ENCODE results near the gene CLTA. TPM values are rescaled to one million over a fixed set of nuclear protein-coding genes. Genes with fewer than 3 reads are reported as not detected.
A peak's percentile ranks its signal among the peaks of the same experiment; 100 is the strongest.

The CLTA gene
- polyA plus RNA-seq, 1 donor = 252 TPM

GRCh38 chr9:36258996-36259533 is 68.3 kb downstream of the CLTA start:
- WGBS (ENCODE audit: insufficient coverage, low lambda C conversion rate) = 100% methylated on average over 1 of the region's 7 CpGs
- H3K27me3 ChIP-seq (ENCODE audit: control insufficient read depth, insufficient read depth, low read length) = no peaks in the 10 kb centered on the region

More at GRCh38 chr9:36258996-36259533, 68.3 kb downstream of the CLTA start:
- no peak for DNase-seq
- peak overlapping the region; percentile 76 for H3K27ac ChIP-seq (ENCODE audit: low read length)
- H3K36me3 ChIP-seq (ENCODE audit: control insufficient read depth, insufficient read depth, low read length) = no peaks in the 10 kb centered on the region
- H3K9me3 ChIP-seq (ENCODE audit: control insufficient read depth, low read depth, low read length) = no peaks in the 10 kb centered on the region
- H3K4me1 ChIP-seq (ENCODE audit: control insufficient read depth, insufficient read depth, low read length) = peaks cover 3% of the 10 kb centered on the region
- H3K4me3 ChIP-seq (ENCODE audit: low read length) = peak overlapping the region; percentile 70

Other genes with a start within 250 kb of the CLTA start
- gene OR2S2, start 232.8 kb upstream of the CLTA start, polyA plus RNA-seq = not detected
- gene RECK, start 154.0 kb upstream of the CLTA start, polyA plus RNA-seq = 9.1 TPM
- gene GLIPR2, start 54.2 kb upstream of the CLTA start, polyA plus RNA-seq = 29.1 TPM
- gene CCIN, start 21.5 kb upstream of the CLTA start, polyA plus RNA-seq = 0.07 TPM
- gene GNE, start 67.5 kb downstream of the CLTA start, polyA plus RNA-seq = 11.4 TPM
- 24.4 TPM for gene RNF38, start 209.3 kb downstream of the CLTA start, polyA plus RNA-seq